Common myeloid progenitor, CD34-positive (primary cell): Measurements from ENCODE around the gene CUL7.
"Not testable (repeated sequence)": the region's sequence is repeated elsewhere in the genome, so short reads cannot be mapped to it uniquely, and the experiment has no call there.

Experiments used
- CTCF ChIA-PET: fragments of 350-600 bp; sonication (Branson Sonifier 250); formaldehyde crosslinking; loops from one replicate; lab custom pipeline; 2021; ENCODE audit warnings: antibody characterized with exemption; lab: Charles Lee
- POLR2A ChIA-PET: fragments of 350-600 bp; sonication (Branson Sonifier 250); formaldehyde crosslinking; loops from one replicate; lab custom pipeline; 2021; ENCODE audit warnings: antibody characterized with exemption; lab: Charles Lee
- DNase-seq, 3 donors: peaks; one replicate each; pipeline versions ENCODE4 v3.0.0 to v3.0.0-alpha.2; 2013
- H3K27ac ChIP-seq, 2 experiments: 1 replicate in 1 of 2; 2 replicates in 1 of 2; pipeline ENCODE4 v1.7.0; 2013; ENCODE audit warnings: inconsistent platforms in 2 of 2, low read length in 2 of 2, mild to moderate bottlenecking in 2 of 2, low read depth in 1 of 2, moderate library complexity in 1 of 2; ENCODE audit not compliant: severe bottlenecking in 2 of 2, insufficient read depth in 1 of 2, poor library complexity in 1 of 2
- H3K27me3 ChIP-seq, 5 experiments: replicated peaks in 2 of 5; 1 replicate in 3 of 5; 2 replicates in 2 of 5; pipeline versions ENCODE4 v1.6.1 to v1.7.0; 2013; ENCODE audit warnings: low read length in 4 of 5, mild to moderate bottlenecking in 2 of 5, moderate library complexity in 2 of 5, inconsistent platforms in 1 of 5; ENCODE audit not compliant: insufficient read depth in 5 of 5, control insufficient read depth in 4 of 5
- H3K36me3 ChIP-seq, 4 experiments: 1 replicate in 2 of 4; 2 replicates in 2 of 4; pipeline versions ENCODE4 v1.6.1 to v1.7.0; 2013; ENCODE audit warnings: low read length in 3 of 4, control low read depth in 1 of 4, mild to moderate bottlenecking in 1 of 4; ENCODE audit not compliant: control insufficient read depth in 4 of 4, insufficient read depth in 4 of 4
- H3K4me1 ChIP-seq, 4 experiments: 1 replicate in 3 of 4; 2 replicates in 1 of 4; pipeline versions ENCODE4 v1.6.1 to v1.7.1; 2013; ENCODE audit warnings: low read length in 3 of 4, mild to moderate bottlenecking in 3 of 4, control low read depth in 1 of 4, inconsistent platforms in 1 of 4, moderate library complexity in 1 of 4; ENCODE audit not compliant: control insufficient read depth in 4 of 4, insufficient read depth in 4 of 4; ENCODE audit errors: control extremely low read depth in 1 of 4
- H3K4me3 ChIP-seq, 7 experiments: 1 replicate in 4 of 7; 2 replicates in 3 of 7; pipeline versions ENCODE4 v1.5.1 to v1.7.0; 2013; ENCODE audit warnings: mild to moderate bottlenecking in 7 of 7, low read length in 6 of 7, moderate library complexity in 6 of 7, inconsistent platforms in 2 of 7, low read depth in 2 of 7, control low read depth in 1 of 7; ENCODE audit not compliant: insufficient read depth in 4 of 7, control insufficient read depth in 1 of 7; ENCODE audit errors: extremely low read depth in 1 of 7
- H3K9me3 ChIP-seq, 5 experiments: 1 replicate in 4 of 5; 2 replicates in 1 of 5; pipeline versions ENCODE4 v1.6.1 to v1.7.1; 2013; ENCODE audit warnings: low read length in 4 of 5, mild to moderate bottlenecking in 2 of 5, inconsistent platforms in 1 of 5, low read depth in 1 of 5, moderate library complexity in 1 of 5; ENCODE audit not compliant: control insufficient read depth in 4 of 5, insufficient read depth in 2 of 5; ENCODE audit errors: control extremely low read depth in 1 of 5
- WGBS: methylation state at CpG from one replicate; pipeline ENCODE4 v1.1.5; 2013; ENCODE audit not compliant: insufficient coverage; 5-methylcytosine and 5-hydroxymethylcytosine counted together

Gene CUL7

DNA sequence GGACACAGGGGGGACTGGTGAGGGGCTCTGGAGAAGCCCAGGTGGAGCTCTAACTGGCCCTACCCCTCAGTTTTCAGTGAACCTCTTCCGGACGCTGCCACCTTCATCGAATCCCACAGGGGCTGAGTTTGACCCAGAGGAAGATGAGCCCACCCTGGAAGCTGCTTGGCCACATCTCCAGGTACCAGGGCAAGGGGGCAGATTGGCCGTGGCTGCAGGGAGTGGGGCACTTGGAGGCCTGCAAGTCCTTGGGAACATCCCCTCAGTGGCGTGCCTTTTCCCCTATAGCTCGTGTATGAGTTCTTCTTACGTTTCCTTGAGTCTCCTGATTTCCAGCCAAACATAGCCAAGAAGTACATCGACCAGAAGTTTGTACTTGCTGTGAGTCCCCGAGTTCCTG is 46.5 kb downstream of the CUL7 start:
- CTCF ChIA-PET, result interaction anchor here (1.0 to 1.7 kb wide), 6 partner anchors 11 to 222 kb away, joined by 3 to 6 read pairs (median 4); partner anchors contain the start of genes CUL7 and DNPH1
- H3K9me3 ChIP-seq, result no peaks in the 10 kb centered on the region
- WGBS, result 95% methylated on average over 8 of the region's 9 CpGs
- peaks cover 0 to 5% (median 1%) of the 10 kb centered on the region in 4 experiments for H3K4me1 ChIP-seq
- POLR2A ChIA-PET, result no interaction called here
- DNase-seq, result no peak
- peaks cover 13 to 68% (median 53%) of the 10 kb centered on the region in 4 experiments for H3K36me3 ChIP-seq
- H3K4me3 ChIP-seq, result no peak overlapping the region
- no peak overlapping the region for H3K27ac ChIP-seq
- no peaks in the 10 kb centered on the region for H3K27me3 ChIP-seq

- 98% methylated on average over 11 of the region's 11 CpGs for WGBS
Measured at GRCh38 chr6:43006251-43006650, 47.4 kb downstream of the CUL7 start.

GRCh38 chr6:43005844-43006243 is 47.8 kb downstream of the CUL7 start:
- no peak for DNase-seq
- ChIA-PET CTCF (interaction anchor here (0.7 to 1.7 kb wide), 3 partner anchors 9 to 138 kb away, joined by 3 to 4 read pairs (median 3); no protein-coding TSS in a partner anchor), POLR2A (no interaction called here)
- Histone ChIP-seq H3K4me3 (no peak overlapping the region), H3K9me3 (no peaks in the 10 kb centered on the region), H3K4me1 (no peaks in the 10 kb centered on the region), H3K36me3 (peaks cover 15 to 56% (median 47%) of the 10 kb centered on the region in 4 experiments), H3K27ac (no peak overlapping the region), H3K27me3 (no peaks in the 10 kb centered on the region)
- 95% methylated on average over 2 of the region's 5 CpGs for WGBS

More at GRCh38 chr6:43006251-43006650, 47.4 kb downstream of the CUL7 start:
- H3K4me3 ChIP-seq, result no peak overlapping the region
- no peak overlapping the region for H3K27ac ChIP-seq
- H3K27me3 ChIP-seq, result no peaks in the 10 kb centered on the region
- H3K9me3 ChIP-seq, result no peaks in the 10 kb centered on the region
- no peaks in the 10 kb centered on the region for H3K4me1 ChIP-seq
- H3K36me3 ChIP-seq, result peaks cover 15 to 60% (median 49%) of the 10 kb centered on the region in 4 experiments
- ChIA-PET POLR2A (no interaction called here), CTCF (interaction anchor here (0.7 to 1.7 kb wide), 3 partner anchors 10 to 138 kb away, joined by 3 to 4 read pairs (median 3); no protein-coding TSS in a partner anchor)
- no peak for DNase-seq

GRCh38 chr6:43001843-43002242 is 51.8 kb downstream of the CUL7 start:
- POLR2A ChIA-PET, result no interaction called here
- 90% methylated on average over 8 of the region's 8 CpGs for WGBS
- H3K9me3 ChIP-seq, result no peaks in the 10 kb centered on the region
- no peak overlapping the region for H3K27ac ChIP-seq
- no peak overlapping the region for H3K4me3 ChIP-seq
- H3K36me3 ChIP-seq, result peaks cover 5 to 22% (median 14%) of the 10 kb centered on the region in 4 experiments
- no peaks in the 10 kb centered on the region for H3K27me3 ChIP-seq
- CTCF ChIA-PET, result interaction anchor here (0.7 to 1.4 kb wide), 2 partner anchors 9 to 97 kb away, joined by 3 to 4 read pairs; no protein-coding TSS in a partner anchor
- DNase-seq, result no peak
- no peaks in the 10 kb centered on the region for H3K4me1 ChIP-seq

DNA sequence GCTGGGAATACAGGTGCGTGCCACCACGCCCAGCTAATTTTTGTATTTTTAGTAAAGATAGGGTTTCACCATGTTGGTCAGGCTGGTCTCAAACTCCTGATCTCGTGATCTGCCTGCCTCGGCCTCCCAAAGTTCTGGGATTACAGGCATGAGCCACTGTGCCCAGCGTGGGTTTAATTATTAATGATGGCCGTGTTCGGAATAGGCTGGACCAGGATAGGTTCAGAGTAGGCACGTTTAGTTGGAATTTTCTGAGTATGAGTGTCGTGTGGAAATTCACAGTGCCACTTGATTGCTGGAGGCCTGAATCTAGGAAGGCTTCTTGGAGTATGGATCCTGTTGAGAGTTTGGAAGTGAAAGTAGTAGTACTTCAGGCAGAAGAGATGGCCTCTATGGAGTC is 55.4 kb downstream of the CUL7 start:
- H3K9me3 ChIP-seq, H3K4me3 ChIP-seq, H3K4me1 ChIP-seq, H3K27ac ChIP-seq, POLR2A ChIA-PET, H3K27me3 ChIP-seq, DNase-seq: not testable (repeated sequence)
- CTCF ChIA-PET, result interaction anchor here (1.2 to 1.9 kb wide), 4 partner anchors 10 to 144 kb away, joined by 3 to 4 read pairs (median 4); partner anchors contain the start of genes KLHDC3 and MEA1
- H3K36me3 ChIP-seq, result peaks cover 4 to 13% (median 8%) of the 10 kb centered on the region in 4 experiments
- 100% methylated on average over 7 of the region's 9 CpGs for WGBS

DNA sequence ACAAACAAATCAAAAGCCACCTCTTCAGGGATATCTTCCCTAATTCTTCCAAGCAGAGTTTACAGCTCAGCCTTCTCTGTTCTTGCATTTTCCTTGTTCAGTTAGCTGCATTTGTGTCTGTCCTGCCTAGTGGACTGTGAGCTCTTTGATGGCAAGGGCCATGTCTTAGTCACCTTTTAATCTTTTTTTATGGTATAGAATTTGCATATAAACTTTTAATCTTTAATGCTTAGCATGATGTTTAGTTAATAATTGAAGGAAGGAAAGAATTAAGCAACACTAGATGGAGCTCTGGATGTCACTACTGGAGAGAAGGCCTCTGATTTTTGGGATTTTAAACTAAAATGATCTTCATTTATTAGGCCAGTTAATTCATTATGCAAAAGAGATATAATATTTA is 57.1 kb downstream of the CUL7 start:
- ChIA-PET CTCF (interaction anchor here (0.8 to 1.9 kb wide), 9 partner anchors 8 to 147 kb away, joined by 3 to 6 read pairs (median 4); partner anchors contain the start of gene PPP2R5D), POLR2A (no interaction called here)
- Histone ChIP-seq H3K4me3 (no peak overlapping the region), H3K36me3 (peaks cover 5 to 12% (median 9%) of the 10 kb centered on the region in 4 experiments), H3K4me1 (no peaks in the 10 kb centered on the region), H3K27me3 (no peaks in the 10 kb centered on the region), H3K27ac (no peak overlapping the region), H3K9me3 (no peaks in the 10 kb centered on the region)
- DNase-seq, result no peak

GRCh38 chr6:42993445-42993844 is 60.2 kb downstream of the CUL7 start:
- no peak overlapping the region for H3K4me3 ChIP-seq
- peaks cover 7 to 35% (median 24%) of the 10 kb centered on the region in 4 experiments for H3K36me3 ChIP-seq
- no peak overlapping the region for H3K27ac ChIP-seq
- ChIA-PET POLR2A (no interaction called here), CTCF (interaction anchor here (0.9 kb wide), 1 partner anchor 10 kb away, joined by 3 read pairs; no protein-coding TSS in a partner anchor)
- H3K27me3 ChIP-seq, result no peaks in the 10 kb centered on the region
- DNase-seq, result no peak
- no peaks in the 10 kb centered on the region for H3K4me1 ChIP-seq
- WGBS, result 100% methylated on average over 1 of the region's 2 CpGs
- H3K9me3 ChIP-seq, result no peaks in the 10 kb centered on the region
